GM12878 (cell line): Measurements from ENCODE around the gene SRC. TPM values are rescaled to one million over a fixed set of nuclear protein-coding genes. Genes with fewer than 3 reads are reported as not detected.

Source experiments
- ATAC-seq: fragments of 200-7000 bp; cut with Tn5 transposase; 3 replicates; pipeline ENCODE4 v1.9.1; 2020; ENCODE audit warnings: mild to moderate bottlenecking, moderate library complexity
- BruUV-seq: library from RNA; stranded (reverse); fragments of 400-500 nt; replicated peaks from 2 replicates; lab custom pipeline; 2021; lab: Mats Ljungman, UMichigan
- CTCF ChIA-PET: fragments of 300-600 bp; sonication (Branson Sonifier 250); formaldehyde crosslinking; extraction: SDS; loops from one replicate; lab custom pipeline; 2021; ENCODE audit warnings: inconsistent platforms; lab: Yijun Ruan, JAX
- POLR2A ChIA-PET: fragments of 350-600 bp; formaldehyde crosslinking; extraction: SDS; loops from one replicate; lab custom pipeline; 2021; ENCODE audit warnings: inconsistent platforms; lab: Charles Lee
- RAD21 ChIA-PET: fragments of 300-600 bp; sonication (Branson Sonifier 250); formaldehyde crosslinking; loops from one replicate; lab custom pipeline; 2023; ENCODE audit warnings: antibody characterized with exemption; ENCODE audit not compliant: unreplicated experiment; lab: Charles Lee
- SMC1A ChIA-PET: fragments of 300-600 bp; sonication (Branson Sonifier 250); formaldehyde crosslinking; loops from one replicate; lab custom pipeline; 2023; ENCODE audit not compliant: unreplicated experiment, uncharacterized antibody; lab: Charles Lee
- DNase-seq: peaks from one replicate; pipeline ENCODE4 v3.0.0-alpha.2; 2011; ENCODE audit warnings: low read depth, low spot score
- FAIRE-seq: peaks from 3 replicates; lab custom pipeline; 2011; peaks lifted over from hg19 to GRCh38; lab: Jason Lieb, UNC
- H2AFZ ChIP-seq: 2 replicates; pipeline ENCODE4 v1.6.0; 2011; ENCODE audit warnings: low read depth, low read length, control low read depth; ENCODE audit not compliant: control insufficient read depth
- H3K27ac ChIP-seq: 2 replicates; pipeline ENCODE4 v1.5.1; 2011; ENCODE audit warnings: control low read depth; ENCODE audit not compliant: control insufficient read depth, insufficient read depth
- H3K27me3 ChIP-seq, 2 experiments: replicated peaks in 1 of 2; 2 replicates each; pipeline versions ENCODE4 v1.6.0 to v1.6.1; 2011; ENCODE audit warnings: low read length in 1 of 2; ENCODE audit not compliant: control insufficient read depth in 2 of 2, insufficient read depth in 2 of 2
- H3K36me3 ChIP-seq, 2 experiments: 2 replicates each; pipeline ENCODE4 v1.5.1; 2011; ENCODE audit warnings: low read length in 1 of 2; ENCODE audit not compliant: control insufficient read depth in 2 of 2, insufficient read depth in 2 of 2
- H3K4me1 ChIP-seq: 2 replicates; pipeline ENCODE4 v1.6.1; 2011; ENCODE audit warnings: mild to moderate bottlenecking, low read length, moderate library complexity, mixed read lengths; ENCODE audit not compliant: control insufficient read depth, insufficient read depth
- H3K4me2 ChIP-seq: 2 replicates; pipeline ENCODE4 v1.6.0; 2011; ENCODE audit warnings: control low read depth; ENCODE audit not compliant: control insufficient read depth, insufficient read depth
- H3K4me3 ChIP-seq: fragments of 200-600 bp; sonication (generic); 2 replicates; pipeline ENCODE4 v1.5.1; 2016
- H3K79me2 ChIP-seq: 2 replicates; pipeline ENCODE4 v1.6.0; 2011; ENCODE audit warnings: low read length; ENCODE audit not compliant: control insufficient read depth, insufficient read depth
- H3K9ac ChIP-seq: 2 replicates; pipeline ENCODE4 v1.8.0; 2011; ENCODE audit warnings: low read length, control low read depth, mixed read lengths; ENCODE audit not compliant: control insufficient read depth, insufficient read depth
- H3K9me3 ChIP-seq: replicated peaks from 3 replicates; pipeline ENCODE4 v1.5.1; 2011; ENCODE audit warnings: mild to moderate bottlenecking, low read length; ENCODE audit not compliant: control insufficient read depth, insufficient read depth
- H4K20me1 ChIP-seq: 2 replicates; pipeline ENCODE4 v1.6.0; 2011; ENCODE audit not compliant: control insufficient read depth, insufficient read depth
- DPF2 ChIP-seq: fragments of 450-650 bp; IDR thresholded peaks from 2 replicates; pipeline ENCODE4 v1.6.1; 2017; ENCODE audit warnings: mild to moderate bottlenecking
- FOXM1 ChIP-seq: IDR thresholded peaks from 2 replicates; pipeline ENCODE4 v1.6.1; 2012; ENCODE audit warnings: low read depth, mild to moderate bottlenecking, inconsistent platforms, low read length, moderate library complexity
- JUNB ChIP-seq: IDR thresholded peaks from 2 replicates; pipeline ENCODE4 v1.6.1; 2016; ENCODE audit warnings: antibody characterized with exemption, mild to moderate bottlenecking
- MTA2 ChIP-seq: fragments of 450-650 bp; IDR thresholded peaks from 2 replicates; pipeline ENCODE4 v1.6.1; 2016; ENCODE audit warnings: low read depth, mild to moderate bottlenecking, moderate library complexity
- YY1 ChIP-seq: IDR thresholded peaks from 2 replicates; pipeline ENCODE4 v1.6.1; 2011; ENCODE audit warnings: low read depth, mild to moderate bottlenecking, low read length
- ZNF24 ChIP-seq: fragments of 450-650 bp; IDR thresholded peaks from 2 replicates; pipeline ENCODE4 v1.6.1; 2017; ENCODE audit warnings: antibody characterized with exemption, mild to moderate bottlenecking
- WGBS: methylation state at CpG from one replicate; pipeline ENCODE4 v1.1.6; 2016; ENCODE audit warnings: low lambda C conversion rate; ENCODE audit not compliant: insufficient replicate concordance, insufficient coverage; ENCODE audit errors: missing lambda C conversion rate; 5-methylcytosine and 5-hydroxymethylcytosine counted together
- in situ Hi-C: fragments of 300-500 bp; cut with MboI; formaldehyde crosslinking; loops from 9 replicates; pipeline ENCODE4 v1.14.3; 2018; ENCODE audit warnings: mixed read lengths
- intact Hi-C: fragments of 100-400 bp; cut with micrococcal nuclease; formaldehyde crosslinking; loops from one replicate; pipeline ENCODE4 v1.14.2; 2022; ENCODE audit not compliant: unreplicated experiment
- polyA plus RNA-seq, 11 experiments: library from polyadenylated mRNA; depleted of rRNA in 4 of 11; unstranded in 6 of 11; stranded (reverse) in 5 of 11; fragments of >200 nt; fragmentation: Nextera tagmentation in 4 of 11; fragmentation: Illumina TruSeq in 1 of 11; extraction: Ambion mirVana in 4 of 11; extraction: Trizol in 1 of 11; gene quantifications; 1 replicate in 1 of 11; 2 replicates in 10 of 11; pipeline versions ENCODE4 v1.2.1 to v1.2.3, GENCODE V29; 2011 to 2016; ENCODE audit warnings: inconsistent platforms in 2 of 11, missing spikeins in 2 of 11, low read depth in 1 of 11
- total RNA-seq, 4 experiments: library from RNA; depleted of rRNA in 3 of 4; stranded (reverse); fragments of >200 nt in 3 of 4; fragmentation: Illumina TruSeq in 1 of 4; extraction: Trizol in 1 of 4; gene quantifications; 2 replicates each; pipeline versions ENCODE4 v1.2.1 to v1.2.3, GENCODE V29; 2013 to 2021

Gene SRC
- total and polyA plus RNA-seq, 10 of the 15 experiments (the other 5 are each of a cell fraction or from before 2014, with no cell fraction given): 0.60 to 71.3 (median 27.2) TPM

GRCh38 chr20:37382482-37383120 is 36.7 kb downstream of the SRC start:
- CTCF ChIA-PET: interaction anchor here (1.8 to 5.3 kb wide), 9 partner anchors 11 to 151 kb away, joined by 5 to 44 read pairs (median 12); partner anchors contain the start of gene MANBAL
- Histone ChIP-seq H2AFZ (peak overlapping the region; percentile 19), H4K20me1 (no peaks in the 10 kb centered on the region), H3K4me3 (no peak overlapping the region), H3K4me2 (no peak overlapping the region), H3K36me3 (peaks cover 20 to 57% of the 10 kb centered on the region in 2 experiments; a peak in 3 of 4 replicates), H3K4me1 (peaks cover 37% of the 10 kb centered on the region), H3K9ac (no peak overlapping the region), H3K9me3 (no peaks in the 10 kb centered on the region), H3K27me3 (no peaks in the 10 kb centered on the region), H3K79me2 (peaks cover 24% of the 10 kb centered on the region), H3K27ac (peak overlapping the region; percentile 35)
- RAD21 ChIA-PET: interaction anchor here (0.7 to 5.2 kb wide), 12 partner anchors 10 to 111 kb away, joined by 3 to 28 read pairs (median 5); partner anchors contain the start of gene MANBAL
- POLR2A ChIA-PET: interaction anchor here (1.0 to 3.0 kb wide), 8 partner anchors 27 to 112 kb away, joined by 3 to 13 read pairs (median 5); partner anchors contain the start of genes MANBAL and SRC
- intact Hi-C loops: loop anchor here (1.0 to 5.0 kb wide), 2 partner anchors 45 to 93 kb away; partner anchors contain the start of gene MANBAL
- ATAC-seq (no peak), DNase-seq (no peak), FAIRE-seq (peak; percentile 31)
- no TSS peak for BruUV-seq
- 68% methylated on average over 10 of the region's 11 CpGs for WGBS
- SMC1A ChIA-PET: interaction anchor here (0.6 to 5.9 kb wide), 9 partner anchors 8 to 112 kb away, joined by 3 to 37 read pairs (median 4); no protein-coding TSS in a partner anchor
- TF ChIP-seq MTA2 (no peak), DPF2 (0 out of 2 replicates have a peak, but pooled peaks have one; percentile 21), JUNB (no peak), FOXM1 (no peak), YY1 (peak; percentile 51; the same call in 1 of the 2 replicates), ZNF24 (peak; percentile 87)
- in situ Hi-C loops: loop anchor here (5.0 kb wide), 1 partner anchor 110 kb away; no protein-coding TSS in a partner anchor
